ENCODE measurements around the gene KLF6.
A peak's percentile ranks its signal among the peaks of the same experiment; 100 is the strongest.

KLF6 gene

GRCh38 chr10:3784510-3785250 is at the start of gene KLF6:
KLF6 (minus strand) TSS chr10:3785209; CDS start chr10:3785014, 195 bp downstream.
- peak; percentile 57 for DNase-seq (ENCODE audit: low spot score)

- DNase-seq (ENCODE audit: low spot score), result no peak
Measured at GRCh38 chr10:3834404-3834803, 49.4 kb upstream of the KLF6 start.

GRCh38 chr10:3833046-3833445 is 48.0 kb upstream of the KLF6 start:
- no peak for DNase-seq (ENCODE audit: low spot score)

DNA sequence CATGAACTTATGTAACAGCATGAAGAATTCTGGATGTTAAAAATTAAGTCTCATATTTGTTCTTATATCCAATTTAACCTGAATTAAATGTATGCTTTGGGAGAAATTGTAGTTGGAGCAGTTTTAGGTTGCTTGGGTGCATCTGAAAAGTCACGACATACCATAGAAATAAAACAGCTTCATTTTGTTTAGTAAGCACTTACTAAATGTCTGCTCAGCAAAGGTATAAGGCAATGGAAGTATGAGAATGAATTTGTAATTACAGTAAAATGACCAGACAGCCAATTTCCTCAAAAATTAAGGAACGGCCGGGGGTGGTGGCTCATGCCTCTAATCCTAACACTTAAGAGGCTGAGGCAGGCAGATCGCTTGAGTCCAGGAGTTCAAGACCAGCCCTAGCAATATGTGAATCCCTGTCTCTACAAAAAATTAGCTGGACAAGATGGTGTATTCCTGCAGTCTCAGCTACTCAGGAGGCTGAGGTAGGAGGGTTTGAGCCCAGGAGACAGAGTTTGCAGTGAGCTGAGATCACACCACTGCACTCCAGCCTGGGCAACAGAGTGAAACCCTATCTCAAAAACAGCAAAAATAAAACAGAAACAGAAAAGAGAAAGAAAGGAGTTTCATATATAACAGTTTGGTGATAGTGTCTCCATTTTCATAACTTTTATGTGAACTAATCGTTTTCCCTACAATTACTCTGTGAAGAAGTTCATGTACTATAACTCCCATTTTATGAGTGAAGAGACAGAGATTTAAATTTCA is 47.2 kb upstream of the KLF6 start:
- no peak for DNase-seq (ENCODE audit: low spot score)

GRCh38 chr10:3831608-3832007 is 46.6 kb upstream of the KLF6 start:
- no peak for DNase-seq (ENCODE audit: low spot score)

DNA sequence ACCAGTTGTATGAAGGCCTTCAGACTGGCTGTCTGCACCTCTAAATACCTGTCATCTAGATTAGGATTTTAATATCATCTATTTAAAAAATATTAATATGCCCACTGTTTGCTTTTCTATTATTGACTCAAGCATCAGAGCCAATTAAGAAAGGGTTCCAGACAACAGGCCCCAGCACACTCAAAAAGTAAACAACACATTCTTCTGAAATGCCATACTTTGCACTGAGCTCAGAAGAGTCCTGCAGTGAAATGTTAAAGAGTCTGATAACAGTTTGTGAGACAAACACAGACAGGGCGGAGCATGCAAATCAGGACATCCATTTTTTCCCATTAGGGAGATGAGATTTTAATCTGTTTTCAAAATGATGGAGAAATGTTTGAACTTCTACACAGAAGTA is 45.9 kb upstream of the KLF6 start:
- DNase-seq (ENCODE audit: low spot score), result no peak

DNA sequence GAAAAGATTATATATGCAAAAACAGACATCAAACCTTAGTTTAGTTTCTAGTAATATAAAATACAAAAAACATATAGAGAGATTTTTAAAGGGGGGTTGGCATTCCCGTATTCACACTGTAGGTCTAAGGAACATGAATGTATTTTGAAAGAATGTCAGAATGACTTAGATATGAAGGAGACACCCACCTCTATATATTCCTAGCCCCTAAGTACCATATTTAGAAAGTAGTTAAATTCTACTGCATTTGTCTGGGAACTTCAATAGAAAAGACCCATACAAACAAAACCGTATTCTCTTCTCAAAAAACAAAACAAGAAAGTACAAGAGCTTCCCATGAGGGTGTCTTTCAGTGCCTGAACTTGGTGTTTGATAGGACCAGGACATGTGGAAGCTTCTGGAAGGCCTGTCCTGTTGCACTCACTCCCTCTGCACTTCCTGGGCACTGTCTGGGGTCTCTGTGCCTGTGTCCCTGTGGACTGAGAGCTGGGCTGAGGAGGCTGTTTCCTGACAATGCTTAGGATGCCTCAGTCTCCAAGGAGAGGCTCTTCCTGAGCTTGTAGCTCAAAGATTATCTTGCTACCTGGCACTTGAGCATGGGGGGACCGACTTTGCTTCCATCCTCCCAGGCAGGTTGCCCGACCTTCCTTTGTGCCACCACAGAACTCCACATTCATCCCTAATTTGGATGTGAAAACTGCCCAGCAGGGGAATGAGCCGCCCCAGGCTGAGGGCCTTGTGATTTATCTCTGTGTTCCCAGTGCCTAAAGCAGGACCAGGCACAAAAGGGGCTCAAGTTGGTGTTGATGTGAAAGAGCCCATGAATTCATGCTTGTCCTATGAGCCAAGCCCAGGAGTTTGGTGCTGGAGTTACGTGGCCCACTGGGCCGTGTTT is 44.4 kb upstream of the KLF6 start:
- no peak for DNase-seq (ENCODE audit: low spot score)

DNA sequence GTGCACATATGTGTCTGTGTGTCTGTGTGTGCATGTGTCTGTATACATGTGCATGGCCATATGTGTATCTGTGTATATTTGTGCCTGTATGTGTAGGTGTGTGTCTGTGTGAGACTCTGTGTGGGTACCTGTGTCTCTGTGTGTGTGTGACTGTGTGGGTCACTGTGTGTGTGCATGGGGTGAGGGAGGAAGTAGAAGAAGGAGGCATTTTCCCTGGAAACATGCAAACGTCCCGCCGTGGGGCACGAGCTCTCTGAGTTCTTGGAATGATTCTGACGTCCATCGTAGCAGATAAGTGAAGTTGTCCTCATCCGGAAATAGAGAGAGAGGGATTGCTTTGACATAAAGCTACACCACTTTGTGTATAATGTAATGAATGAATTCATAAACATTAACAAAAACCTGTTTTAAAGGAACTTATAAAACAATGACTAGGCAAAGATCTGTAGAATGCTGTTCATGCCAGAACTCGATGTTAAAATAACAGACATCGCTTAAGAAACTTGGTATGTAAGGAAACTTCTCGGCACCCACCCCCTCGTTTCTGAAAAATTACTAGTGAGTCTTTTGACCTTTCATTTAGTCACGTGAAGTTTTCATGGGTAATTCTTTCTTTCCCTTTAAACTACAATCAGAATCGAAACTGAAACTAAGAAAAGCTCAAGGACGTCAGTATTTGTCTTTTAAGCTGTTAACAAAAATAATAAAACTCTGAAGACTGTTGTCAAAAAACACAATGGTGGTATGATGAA is 43.6 kb upstream of the KLF6 start:
- peak; percentile 30 for DNase-seq (ENCODE audit: low spot score)

DNA sequence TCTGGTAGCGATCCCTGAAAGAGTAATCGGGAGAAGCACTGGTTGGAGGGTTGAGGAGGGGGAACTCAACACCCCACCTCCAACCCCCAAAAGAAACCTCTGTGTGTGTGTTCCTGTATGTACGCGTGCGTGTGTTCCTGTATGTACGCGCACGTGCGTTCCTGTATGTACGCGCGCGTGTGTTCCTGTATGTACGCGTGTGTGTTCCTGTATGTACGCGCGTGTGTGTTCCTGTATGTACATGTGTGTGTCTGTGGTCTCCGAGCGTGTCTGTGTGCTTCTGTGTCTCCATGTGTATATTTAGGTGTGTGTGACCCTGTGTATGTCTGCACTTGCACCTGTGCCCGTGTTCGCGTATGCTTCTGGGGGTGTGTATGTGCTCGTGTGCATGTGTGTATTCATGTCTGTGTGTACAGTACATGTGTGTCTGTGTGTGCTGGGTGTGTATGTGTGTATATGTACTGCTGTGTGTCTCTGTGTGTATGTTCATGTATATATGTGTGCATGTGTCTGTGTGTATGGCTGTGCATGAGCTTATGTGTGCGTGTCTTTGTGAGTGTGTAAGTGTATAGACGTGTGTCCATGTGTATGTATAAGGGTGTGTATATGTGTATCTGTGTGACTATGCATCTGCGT is 42.9 kb upstream of the KLF6 start:
- DNase-seq (ENCODE audit: low spot score), result no peak

- DNase-seq (ENCODE audit: low spot score), result no peak
Measured at GRCh38 chr10:3827266-3827665, 42.3 kb upstream of the KLF6 start.

GRCh38 chr10:3825862-3826351 is 40.9 kb upstream of the KLF6 start:
- no peak for DNase-seq (ENCODE audit: low spot score)

DNA sequence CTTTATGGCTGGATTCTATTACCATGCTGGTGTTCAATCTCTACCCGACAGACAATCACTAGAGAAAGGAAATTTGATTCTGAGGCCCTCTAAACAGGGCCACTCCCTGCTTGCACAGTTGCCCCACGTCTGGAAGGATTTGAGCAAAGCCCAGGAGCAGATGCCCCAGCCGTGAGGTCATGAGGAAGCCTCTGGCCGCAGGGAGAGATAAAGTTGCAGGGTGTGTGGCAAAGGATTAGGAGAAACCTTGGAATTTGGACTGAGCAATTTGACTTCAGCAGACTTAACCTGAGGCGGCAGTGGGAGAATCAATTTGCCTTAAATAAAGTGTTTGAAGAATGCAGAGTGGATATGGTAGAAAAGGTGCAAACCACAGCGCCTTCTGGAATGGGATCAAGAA is 40.2 kb upstream of the KLF6 start:
- DNase-seq (ENCODE audit: low spot score), result no peak

GRCh38 chr10:3822541-3823330 is 37.7 kb upstream of the KLF6 start:
- DNase-seq (ENCODE audit: low spot score), result no peak

- DNase-seq (ENCODE audit: low spot score), result no peak
Measured at GRCh38 chr10:3820255-3820654, 35.2 kb upstream of the KLF6 start.

DNA sequence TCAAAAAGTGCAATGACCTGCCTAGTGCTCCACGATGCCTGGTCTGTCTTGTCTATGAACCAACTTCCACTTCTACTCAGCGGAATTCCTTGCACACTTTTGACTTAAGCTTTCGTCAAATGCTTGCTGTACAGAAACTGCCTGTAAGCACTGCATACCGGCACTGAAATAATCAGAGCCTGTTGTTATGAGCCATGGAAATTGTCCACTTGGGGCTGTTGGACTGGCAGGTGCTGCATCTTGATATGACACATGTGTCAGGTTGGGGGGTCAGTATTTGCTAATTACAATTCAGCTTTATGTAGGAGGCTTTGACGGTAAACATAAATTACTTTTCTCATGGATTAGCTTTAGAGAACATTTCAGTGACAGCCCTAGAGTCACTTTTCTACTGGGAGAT is 32.0 kb upstream of the KLF6 start:
- no peak for DNase-seq (ENCODE audit: low spot score)

DNA sequence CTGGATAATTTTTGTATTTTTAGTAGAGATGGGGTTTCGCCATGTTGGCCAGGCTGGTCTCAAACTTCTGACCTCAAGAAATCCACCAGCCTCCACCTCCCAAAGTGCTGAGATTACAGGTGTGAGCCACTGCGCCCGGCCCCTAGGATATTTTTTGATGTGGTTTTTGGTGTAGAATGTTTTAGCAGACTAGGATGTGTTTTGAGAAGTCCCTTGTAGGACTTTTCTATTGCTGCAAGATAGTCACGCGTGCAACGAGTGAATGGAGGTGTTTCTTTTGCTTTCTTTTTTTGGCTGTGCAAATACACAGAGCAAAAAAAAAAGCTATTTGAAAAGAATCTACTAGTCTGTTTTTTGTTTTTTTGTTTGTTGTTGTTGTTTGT is 29.8 kb upstream of the KLF6 start:
- no peak for DNase-seq (ENCODE audit: low spot score)

- no peak for DNase-seq (ENCODE audit: low spot score)
Measured at GRCh38 chr10:3813986-3814837, 29.2 kb upstream of the KLF6 start.

DNA sequence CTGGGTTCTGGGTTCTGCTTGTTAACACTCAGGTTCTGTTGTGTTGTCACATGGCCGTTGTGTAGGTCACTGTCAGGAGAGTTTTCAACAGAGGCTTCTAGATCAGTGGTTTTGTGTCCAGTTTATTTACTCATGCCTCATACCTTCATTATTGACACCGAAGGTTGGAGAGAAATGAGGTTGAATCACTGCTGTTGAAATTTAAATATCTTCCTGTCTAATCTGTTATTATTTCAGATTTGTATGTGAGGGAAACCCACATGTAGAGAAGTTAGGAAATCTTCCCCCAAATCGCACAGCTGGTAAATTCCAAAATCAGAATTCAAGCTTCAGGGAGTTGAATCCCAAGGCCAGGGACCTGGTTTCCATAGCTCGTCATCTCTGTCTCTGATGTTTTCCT is 28.3 kb upstream of the KLF6 start:
- no peak for DNase-seq (ENCODE audit: low spot score)

DNA sequence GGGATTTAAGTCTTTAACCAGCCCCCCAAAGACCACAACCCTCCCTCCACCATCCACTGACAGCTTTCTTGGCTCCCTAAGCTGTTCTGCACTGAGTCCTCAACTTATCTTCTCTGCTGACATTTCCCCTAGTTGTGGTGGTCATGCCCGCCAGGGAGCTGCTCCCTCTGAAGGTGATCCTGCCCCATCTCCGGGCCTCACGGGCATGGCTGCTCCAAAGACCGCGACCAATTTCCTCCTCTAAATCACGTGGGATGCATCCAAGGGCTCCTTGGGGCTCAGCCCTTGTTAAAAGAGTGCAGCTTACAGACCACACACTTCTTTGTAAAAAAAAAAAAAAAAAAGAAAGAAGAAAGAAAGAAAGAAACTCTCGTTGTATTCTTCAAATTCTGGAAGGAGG is 27.1 kb upstream of the KLF6 start:
- no peak for DNase-seq (ENCODE audit: low spot score)
